K562 (cell line): ENCODE data around the gene SERHL2. TPM values are rescaled to one million over a fixed set of nuclear protein-coding genes. Genes with fewer than 3 reads are reported as not detected.

Experiments used
- ATAC-seq: fragments of 200-7000 bp; cut with Tn5 transposase; 3 replicates; pipeline ENCODE4 v1.9.1; 2020; ENCODE audit warnings: moderate library complexity
- BruUV-seq: library from RNA; stranded (reverse); fragments of 400-500 nt; replicated peaks from 2 replicates; lab custom pipeline; 2021; lab: Mats Ljungman, UMichigan
- CTCF ChIA-PET: fragments of 300-600 bp; formaldehyde crosslinking; extraction: SDS; loops from one replicate; lab custom pipeline; 2021; ENCODE audit warnings: low intra/inter-chr PET ratio; lab: Yijun Ruan, JAX
- POLR2A ChIA-PET: fragments of 300-600, 350-650 bp; sonication (Branson Sonifier 250); formaldehyde crosslinking; extraction: SDS; loops from one replicate; lab custom pipeline; 2021; ENCODE audit warnings: antibody characterized with exemption, inconsistent platforms; lab: Yijun Ruan, JAX
- DNase-seq, 4 experiments: peaks; one replicate each; pipeline versions ENCODE4 v3.0.0 to v3.0.0-alpha.2; 2011 to 2018; ENCODE audit warnings: low spot score in 3 of 4, mixed read lengths in 3 of 4; ENCODE audit errors: extremely low read depth in 1 of 4
- FAIRE-seq: peaks from 2 replicates; lab custom pipeline; 2011; peaks lifted over from hg19 to GRCh38; lab: Jason Lieb, UNC
- H2AFZ ChIP-seq: 2 replicates; pipeline ENCODE4 v1.6.0; 2011; ENCODE audit warnings: low read depth, low read length, control low read depth, inconsistent platforms
- H3K27ac ChIP-seq: fragments of 200-600 bp; 3 replicates; pipeline ENCODE4 v1.8.0; 2011; ENCODE audit warnings: low read depth, mild to moderate bottlenecking, control low read depth, inconsistent platforms, low read length, moderate library complexity, mixed read lengths; ENCODE audit errors: extremely low read depth
- H3K27me3 ChIP-seq, 2 experiments: fragments of 300-600 bp in 1 of 2; 2 replicates in 1 of 2; 3 replicates in 1 of 2; pipeline versions ENCODE4 v1.6.0 to v1.8.0; 2011; ENCODE audit warnings: inconsistent platforms in 2 of 2, low read length in 2 of 2, mild to moderate bottlenecking in 1 of 2, mixed read lengths in 1 of 2, moderate library complexity in 1 of 2; ENCODE audit not compliant: control insufficient read depth in 2 of 2, insufficient read depth in 2 of 2
- H3K36me3 ChIP-seq: fragments of 300-600 bp; 3 replicates; pipeline ENCODE4 v1.8.0; 2011; ENCODE audit warnings: mild to moderate bottlenecking, low read length, inconsistent platforms; ENCODE audit not compliant: control insufficient read depth, insufficient read depth
- H3K4me1 ChIP-seq, 2 experiments: fragments of 200-600 bp in 1 of 2; replicated peaks in 1 of 2; 2 replicates in 1 of 2; 3 replicates in 1 of 2; pipeline versions ENCODE4 v1.5.1 to v1.8.0; 2011; ENCODE audit warnings: inconsistent platforms in 2 of 2, low read length in 2 of 2, mild to moderate bottlenecking in 1 of 2, mixed read lengths in 1 of 2, moderate library complexity in 1 of 2; ENCODE audit not compliant: control insufficient read depth in 2 of 2, insufficient read depth in 2 of 2
- H3K4me2 ChIP-seq: 2 replicates; pipeline ENCODE4 v1.6.1; 2011; ENCODE audit warnings: low read length, control low read depth, inconsistent platforms, mixed read lengths; ENCODE audit not compliant: insufficient read depth
- H3K4me3 ChIP-seq: fragments of 200-600 bp; sonication (generic), shearing (Covaris generic); 2 replicates; pipeline ENCODE4 v1.5.1; 2016; ENCODE audit warnings: control low read depth, inconsistent platforms
- H3K79me2 ChIP-seq: fragments of 200-600 bp; 3 replicates; pipeline ENCODE4 v1.8.0; 2011; ENCODE audit warnings: low read length, inconsistent platforms; ENCODE audit not compliant: control insufficient read depth, insufficient read depth
- H3K9ac ChIP-seq, 2 experiments: 2 replicates each; pipeline versions ENCODE4 v1.6.0 to v1.6.1; 2011; ENCODE audit warnings: low read depth in 2 of 2, low read length in 2 of 2, control low read depth in 1 of 2, inconsistent platforms in 1 of 2, mild to moderate bottlenecking in 1 of 2, mixed read lengths in 1 of 2; ENCODE audit not compliant: insufficient read depth in 1 of 2
- H3K9me1 ChIP-seq: one replicate; pipeline ENCODE4 v1.6.0; 2011; ENCODE audit warnings: inconsistent platforms, mild to moderate bottlenecking, low read length, moderate library complexity; ENCODE audit not compliant: control insufficient read depth, insufficient read depth
- H3K9me3 ChIP-seq: replicated peaks from 2 replicates; pipeline ENCODE4 v1.5.1; 2011; ENCODE audit warnings: low read depth, low read length, inconsistent platforms; ENCODE audit not compliant: control insufficient read depth, insufficient read depth
- H4K20me1 ChIP-seq: replicated peaks from 2 replicates; pipeline ENCODE4 v1.6.1; 2011; ENCODE audit warnings: low read length, inconsistent platforms, mixed read lengths; ENCODE audit not compliant: control insufficient read depth, insufficient read depth
- BRF1 ChIP-seq: IDR thresholded peaks from 3 replicates; pipeline ENCODE4 v1.6.1; 2011; ENCODE audit warnings: borderline replicate concordance, mild to moderate bottlenecking; ENCODE audit not compliant: insufficient read length; ENCODE audit errors: extremely low read depth
- CBX8 ChIP-seq: fragments of 200-600 bp; sonication (generic); IDR thresholded peaks from 2 replicates; pipeline ENCODE4 v1.6.1; 2012; ENCODE audit warnings: borderline replicate concordance, mixed run types, low read depth, mild to moderate bottlenecking, moderate library complexity, mixed read lengths, low read length, control low read depth, inconsistent platforms; ENCODE audit not compliant: poor library complexity, severe bottlenecking; ENCODE audit errors: extremely low read depth
- CCNT2 ChIP-seq: IDR thresholded peaks from 2 replicates; pipeline ENCODE4 v1.6.1; 2011; ENCODE audit warnings: borderline replicate concordance, low read depth, mild to moderate bottlenecking, moderate library complexity, mixed read lengths, low read length; ENCODE audit not compliant: insufficient read length; ENCODE audit errors: extremely low read depth
- FOS ChIP-seq: IDR thresholded peaks from 3 replicates; pipeline ENCODE4 v1.6.1; 2011; ENCODE audit not compliant: insufficient read length; ENCODE audit errors: extremely low read depth
- NFRKB ChIP-seq: fragments of 450-650 bp; IDR thresholded peaks from 2 replicates; pipeline ENCODE4 v1.6.1; 2016; ENCODE audit warnings: low read depth
- POLR2G ChIP-seq: fragments of 200-400 bp; formaldehyde crosslinking; IDR thresholded peaks from 2 replicates; pipeline ENCODE4 v1.6.1; 2017; ENCODE audit warnings: low read depth, mild to moderate bottlenecking, antibody characterized with exemption, low read length, moderate library complexity
- POU5F1 ChIP-seq: fragments of 150-350 bp; IDR thresholded peaks from 2 replicates; pipeline ENCODE4 v1.6.1; 2014; ENCODE audit warnings: borderline replicate concordance, low read length, low read depth, mild to moderate bottlenecking; ENCODE audit not compliant: partially characterized antibody
- PRMT5 ChIP-seq: sonication (generic); formaldehyde crosslinking; IDR thresholded peaks from 2 replicates; pipeline ENCODE4 v1.5.0; 2020; ENCODE audit warnings: missing genetic modification reagents
- ZBTB7A ChIP-seq: IDR thresholded peaks from 2 replicates; pipeline ENCODE4 v1.6.1; 2011; ENCODE audit warnings: low read depth, mild to moderate bottlenecking, low read length, moderate library complexity, borderline replicate concordance; ENCODE audit not compliant: control insufficient read depth
- WGBS: fragments of 100-300 bp; shearing (Covaris generic); methylation state at CpG from one replicate; pipeline ENCODE4 v1.1.6; 2016; ENCODE audit warnings: low coverage, mixed read lengths; ENCODE audit not compliant: insufficient coverage; ENCODE audit errors: missing lambda C conversion rate; 5-methylcytosine and 5-hydroxymethylcytosine counted together
- in situ Hi-C: fragments of 300-500 bp; cut with MboI; formaldehyde crosslinking; loops from 4 replicates; pipeline ENCODE4 v1.15.0; 2018; ENCODE audit warnings: inconsistent platforms, mixed read lengths
- intact Hi-C: fragments of 100-400 bp; cut with micrococcal nuclease; formaldehyde crosslinking; loops from 2 replicates; pipeline ENCODE4 v1.14.2; 2022
- polyA plus RNA-seq, 8 experiments: library from polyadenylated mRNA; depleted of rRNA in 4 of 8; stranded (reverse) in 5 of 8; unstranded in 3 of 8; fragments of >200 nt; fragmentation: Nextera tagmentation in 2 of 8; fragmentation: Illumina TruSeq in 1 of 8; extraction: Ambion mirVana in 2 of 8; extraction: Trizol in 1 of 8; gene quantifications; 2 replicates each; pipeline versions ENCODE4 v1.2.1 to v1.2.3, GENCODE V29; 2011 to 2014; ENCODE audit warnings: inconsistent platforms in 1 of 8, missing spikeins in 1 of 8
- total RNA-seq, 7 experiments: library from RNA; depleted of rRNA in 6 of 7; stranded (reverse); fragments of >200 nt in 6 of 7; fragmentation: Illumina TruSeq in 2 of 7; extraction: Trizol in 2 of 7; gene quantifications; 2 replicates each; pipeline versions ENCODE4 v1.2.1 to v1.2.3, GENCODE V29; 2011 to 2021; ENCODE audit warnings: low replicate concordance in 1 of 7

Gene SERHL2
- total and polyA plus RNA-seq, 9 of the 15 experiments (the other 6 are each of a cell fraction or from before 2014, with no cell fraction given), result 19.9 to 62.6 (median 25.2) TPM

GRCh38 chr22:42591987-42592386 lies 38.2 kb downstream of the SERHL2 start:
- Histone ChIP-seq H4K20me1 (no peaks in the 10 kb centered on the region; the same call in 1 of the 2 replicates), H3K27me3 (no peaks in the 10 kb centered on the region), H3K27ac (no peak overlapping the region), H3K4me2 (no peak overlapping the region), H3K4me3 (no peak overlapping the region), H3K79me2 (no peaks in the 10 kb centered on the region), H3K36me3 (peaks cover 82% of the 10 kb centered on the region; the same call in 2 of the 3 replicates), H3K9me3 (no peaks in the 10 kb centered on the region), H3K9ac (no peak overlapping the region; a peak in 1 of 4 replicates), H2AFZ (no peak overlapping the region), H3K9me1 (no peaks in the 10 kb centered on the region), H3K4me1 (no peaks in the 10 kb centered on the region)
- FAIRE-seq, result no peak
- ChIA-PET CTCF (no interaction called here), POLR2A (interaction anchor here (0.6 to 1.0 kb wide), 5 partner anchors 12 to 442 kb away, joined by 3 to 6 read pairs (median 3); partner anchors contain the start of gene POLDIP3)
- no peak for ATAC-seq
- no peak for DNase-seq
- 93% methylated on average over 7 of the region's 12 CpGs for WGBS
- in situ Hi-C loops (no loop called here), intact Hi-C loops (no loop called here)
- BruUV-seq, result no TSS peak
- TF ChIP-seq ZBTB7A (no peak), CCNT2 (no peak), CBX8 (no peak), PRMT5 (no peak), NFRKB (no peak), POU5F1 (no peak), FOS (no peak), POLR2G (no peak), BRF1 (no peak)
